WERI-Rb-1 (cell line): ENCODE measurements around the gene CFAP97.

ENCODE experiments used
- DNase-seq: peaks from one replicate; pipeline ENCODE4 v3.0.0-alpha.2; 2020
- H3K27ac ChIP-seq: fragments of 250-450 bp; sonication (Bioruptor Pico); 2 replicates; pipeline ENCODE4 v1.5.1; 2020; ENCODE audit warnings: mild to moderate bottlenecking, moderate library complexity
- H3K27me3 ChIP-seq: fragments of 250-450 bp; sonication (Bioruptor Pico); 2 replicates; pipeline ENCODE4 v1.5.1; 2021; ENCODE audit warnings: mild to moderate bottlenecking, low read depth, moderate library complexity; ENCODE audit not compliant: insufficient read depth, severe bottlenecking
- H3K36me3 ChIP-seq: fragments of 250-450 bp; sonication (Bioruptor Pico); 2 replicates; pipeline ENCODE4 v1.5.1; 2020; ENCODE audit warnings: mild to moderate bottlenecking, moderate library complexity
- H3K4me3 ChIP-seq: 2 replicates; pipeline ENCODE4 v1.5.1; 2011; ENCODE audit warnings: low read depth, mild to moderate bottlenecking, control low read depth, low read length
- H3K9me3 ChIP-seq: fragments of 250-450 bp; sonication (Bioruptor Pico); 2 replicates; pipeline ENCODE4 v1.5.1; 2021; ENCODE audit warnings: mild to moderate bottlenecking, moderate library complexity; ENCODE audit not compliant: severe bottlenecking
- TF ChIP-seq, protein P1 (sequence below): IDR thresholded peaks from 2 replicates; pipeline ENCODE4 v1.5.1; 2011; ENCODE audit warnings: low read depth, mild to moderate bottlenecking, control low read depth, inconsistent platforms, low read length

The CFAP97 gene

GRCh38 chr4:185192059-185192458, 11.7 kb downstream of the CFAP97 start:
- DNase-seq = no peak
- H3K27ac ChIP-seq = no peak overlapping the region
- TF ChIP-seq, protein P1, sequence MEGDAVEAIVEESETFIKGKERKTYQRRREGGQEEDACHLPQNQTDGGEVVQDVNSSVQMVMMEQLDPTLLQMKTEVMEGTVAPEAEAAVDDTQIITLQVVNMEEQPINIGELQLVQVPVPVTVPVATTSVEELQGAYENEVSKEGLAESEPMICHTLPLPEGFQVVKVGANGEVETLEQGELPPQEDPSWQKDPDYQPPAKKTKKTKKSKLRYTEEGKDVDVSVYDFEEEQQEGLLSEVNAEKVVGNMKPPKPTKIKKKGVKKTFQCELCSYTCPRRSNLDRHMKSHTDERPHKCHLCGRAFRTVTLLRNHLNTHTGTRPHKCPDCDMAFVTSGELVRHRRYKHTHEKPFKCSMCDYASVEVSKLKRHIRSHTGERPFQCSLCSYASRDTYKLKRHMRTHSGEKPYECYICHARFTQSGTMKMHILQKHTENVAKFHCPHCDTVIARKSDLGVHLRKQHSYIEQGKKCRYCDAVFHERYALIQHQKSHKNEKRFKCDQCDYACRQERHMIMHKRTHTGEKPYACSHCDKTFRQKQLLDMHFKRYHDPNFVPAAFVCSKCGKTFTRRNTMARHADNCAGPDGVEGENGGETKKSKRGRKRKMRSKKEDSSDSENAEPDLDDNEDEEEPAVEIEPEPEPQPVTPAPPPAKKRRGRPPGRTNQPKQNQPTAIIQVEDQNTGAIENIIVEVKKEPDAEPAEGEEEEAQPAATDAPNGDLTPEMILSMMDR = no peak
- H3K4me3 ChIP-seq = no peak overlapping the region
- H3K36me3 ChIP-seq = peaks cover 23% of the 10 kb centered on the region
- no peaks in the 10 kb centered on the region for H3K27me3 ChIP-seq
- H3K9me3 ChIP-seq = no peaks in the 10 kb centered on the region

DNA sequence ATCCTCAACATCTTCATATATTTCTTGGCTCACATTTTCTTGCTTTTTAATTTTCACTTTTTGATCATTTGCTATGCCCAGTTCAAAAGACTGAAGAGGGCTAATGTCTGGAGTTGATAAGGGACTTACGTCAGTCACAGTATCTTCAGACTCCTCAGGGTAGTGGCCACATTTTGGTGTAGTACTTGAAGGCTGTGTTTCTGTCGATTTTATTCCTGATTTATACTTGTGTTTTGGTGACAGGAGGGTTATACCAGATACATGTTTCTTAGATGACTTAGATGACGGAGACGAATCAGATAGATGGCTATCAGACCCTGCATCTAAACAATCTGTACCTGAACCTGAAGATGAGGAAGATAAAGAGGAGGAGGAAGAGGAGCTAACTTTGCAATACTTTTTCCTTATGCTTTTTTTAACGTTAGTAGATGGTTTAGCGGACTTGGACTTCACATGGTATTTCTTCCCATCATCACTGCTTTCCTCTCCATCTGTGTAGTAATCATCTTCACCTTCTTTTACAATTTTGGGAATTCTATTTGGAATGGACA, 13.4 kb downstream of the CFAP97 start:
- Histone ChIP-seq H3K9me3 (no peaks in the 10 kb centered on the region), H3K27me3 (no peaks in the 10 kb centered on the region), H3K27ac (no peak overlapping the region), H3K36me3 (peaks cover 24% of the 10 kb centered on the region), H3K4me3 (no peak overlapping the region)
- TF ChIP-seq, protein P1 = no peak
- DNase-seq = no peak

DNA sequence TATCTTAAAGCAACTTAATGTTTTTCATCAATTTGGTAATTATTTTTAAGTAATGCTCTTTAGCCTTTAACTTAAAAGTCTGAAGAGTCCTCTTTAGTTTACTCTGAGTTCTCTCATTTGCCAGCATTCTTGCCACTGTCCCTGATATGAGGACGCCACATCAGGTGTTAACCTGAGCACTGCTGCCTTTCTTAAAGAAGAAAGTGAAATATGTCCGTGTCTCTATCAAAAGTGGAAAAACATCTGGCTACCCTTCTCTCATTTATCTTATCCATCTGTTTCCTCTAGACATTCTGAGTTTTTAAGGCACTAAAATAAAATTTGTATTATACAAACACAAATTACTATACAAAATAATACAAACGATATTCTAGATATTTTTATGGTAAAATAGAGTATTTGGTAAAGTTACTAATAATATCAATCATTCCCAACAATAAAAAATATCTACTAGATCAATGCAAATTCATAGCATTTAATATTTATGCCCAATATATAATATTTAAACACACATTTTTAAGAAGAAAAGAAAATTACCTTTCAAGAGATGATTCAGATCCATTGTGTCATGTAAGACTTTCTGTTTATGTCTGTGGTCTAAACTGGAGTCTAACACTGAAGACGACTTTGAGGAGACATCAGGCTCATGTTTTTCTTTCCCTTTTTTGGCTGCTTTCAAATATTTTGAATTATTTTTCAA, 14.0 kb downstream of the CFAP97 start:
- Histone ChIP-seq H3K36me3 (peaks cover 24% of the 10 kb centered on the region), H3K27me3 (no peaks in the 10 kb centered on the region), H3K4me3 (no peak overlapping the region), H3K27ac (no peak overlapping the region), H3K9me3 (no peaks in the 10 kb centered on the region)
- no peak for DNase-seq
- TF ChIP-seq, protein P1 = no peak

GRCh38 chr4:185186769-185187168, 17.0 kb downstream of the CFAP97 start:
- no peaks in the 10 kb centered on the region for H3K27me3 ChIP-seq
- TF ChIP-seq, protein P1 = no peak
- H3K27ac ChIP-seq = no peak overlapping the region
- no peak for DNase-seq
- H3K36me3 ChIP-seq = peaks cover 27% of the 10 kb centered on the region
- H3K9me3 ChIP-seq = no peaks in the 10 kb centered on the region
- H3K4me3 ChIP-seq = no peak overlapping the region

DNA sequence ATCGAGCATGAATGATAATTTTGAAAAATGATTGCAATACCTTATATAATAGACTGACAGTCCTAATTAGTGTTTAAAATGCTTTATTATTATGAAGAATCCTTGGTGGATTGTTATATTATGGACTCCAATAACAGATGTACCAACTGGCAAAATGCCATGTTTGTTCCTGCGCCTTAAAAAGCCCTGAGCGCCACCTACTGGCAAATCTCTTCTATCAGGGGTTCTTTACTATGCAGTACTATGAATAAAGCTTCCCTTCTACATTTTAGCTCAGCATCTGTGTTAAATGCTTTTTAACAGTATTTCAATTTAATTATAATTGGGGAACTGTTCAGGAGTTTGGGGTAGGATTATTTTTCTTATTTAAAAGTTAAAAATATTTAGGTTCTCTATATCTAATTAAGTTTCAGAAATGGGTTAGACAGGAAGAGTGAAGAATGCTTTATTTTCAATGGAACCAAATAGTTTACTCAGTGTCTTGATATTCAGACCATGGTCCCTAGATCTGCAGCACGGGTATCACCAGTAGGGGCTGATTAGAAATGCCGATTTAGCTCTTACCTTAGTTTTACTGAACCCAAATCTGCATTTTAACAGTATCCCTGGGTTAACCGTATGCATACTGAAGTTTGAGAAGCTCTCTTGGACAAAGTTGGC, 20.0 kb downstream of the CFAP97 start:
- TF ChIP-seq, protein P1 = peak; percentile 67
- H3K27ac ChIP-seq = no peak overlapping the region; the same call in 1 of the 2 replicates
- H3K27me3 ChIP-seq = no peaks in the 10 kb centered on the region
- DNase-seq = peak; percentile 81
- H3K36me3 ChIP-seq = peaks cover 9% of the 10 kb centered on the region
- H3K9me3 ChIP-seq = no peaks in the 10 kb centered on the region
- no peak overlapping the region for H3K4me3 ChIP-seq
